Ishikawa (cell line): ENCODE data around the gene KCNMB1.

Source experiments
- EP300 ChIP-seq: IDR thresholded peaks from 2 replicates; pipeline ENCODE4 v1.6.1; 2012; ENCODE audit warnings: borderline replicate concordance
- FOXM1 ChIP-seq: IDR thresholded peaks from 2 replicates; pipeline ENCODE4 v1.6.1; 2012; ENCODE audit warnings: low read depth, borderline replicate concordance
- TEAD4 ChIP-seq: IDR thresholded peaks from 2 replicates; pipeline ENCODE4 v1.6.1; 2012
- YY1 ChIP-seq: IDR thresholded peaks from 2 replicates; pipeline ENCODE4 v1.6.1; 2012; ENCODE audit warnings: low read depth

DNA sequence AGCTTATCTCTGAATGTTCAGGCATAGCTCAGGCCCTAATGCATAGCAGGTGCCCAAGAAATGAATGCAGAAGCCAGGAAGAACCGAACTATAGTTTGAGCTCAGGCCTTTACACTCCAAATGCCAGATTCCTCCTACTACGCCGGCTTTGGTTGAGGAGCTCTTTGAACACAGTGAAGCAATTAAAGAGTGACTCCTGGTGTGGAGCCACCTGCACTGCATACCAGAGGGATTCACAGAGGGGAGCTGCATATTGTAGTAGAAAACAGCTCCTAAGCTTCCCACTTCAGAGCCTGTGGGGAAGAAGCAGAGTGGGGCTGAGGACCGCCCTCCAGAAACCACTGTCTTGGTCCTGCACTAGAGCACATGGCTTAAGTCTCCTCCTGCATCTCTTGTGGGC, 14.5 kb upstream of the KCNMB1 start:
- TF ChIP-seq YY1 (no peak), TEAD4 (no peak), FOXM1 (no peak), EP300 (no peak)
